ENCODE results near the gene MPHOSPH8.

MPHOSPH8 gene

GRCh38 chr13:19633479-19634255, at the start of gene MPHOSPH8:
MPHOSPH8 (plus strand) TSS chr13:19633659; CDS start chr13:19633749, 90 bp downstream.
- no peaks in the 10 kb centered on the region for H3K27me3 ChIP-seq (ENCODE audit: control insufficient read depth, low read length)
- no peaks in the 10 kb centered on the region for H3K9me2 ChIP-seq (replicated peaks; ENCODE audit: control insufficient read depth, low read length)
- peaks cover 3% of the 10 kb centered on the region; the same call in 1 of the 2 replicates for H4K20me1 ChIP-seq (ENCODE audit: control insufficient read depth, insufficient read depth, low read depth, low read length)
- 0 out of 2 replicates have a peak, but pooled peaks cover 4% of the 10 kb centered on the region for H3F3A ChIP-seq (ENCODE audit: control insufficient read depth, insufficient read depth)
- peaks cover 14% of the 10 kb centered on the region; the same call in 1 of the 2 replicates for H3K36me3 ChIP-seq (ENCODE audit: control insufficient read depth, low read length)
- TF ChIP-seq, protein P1, sequence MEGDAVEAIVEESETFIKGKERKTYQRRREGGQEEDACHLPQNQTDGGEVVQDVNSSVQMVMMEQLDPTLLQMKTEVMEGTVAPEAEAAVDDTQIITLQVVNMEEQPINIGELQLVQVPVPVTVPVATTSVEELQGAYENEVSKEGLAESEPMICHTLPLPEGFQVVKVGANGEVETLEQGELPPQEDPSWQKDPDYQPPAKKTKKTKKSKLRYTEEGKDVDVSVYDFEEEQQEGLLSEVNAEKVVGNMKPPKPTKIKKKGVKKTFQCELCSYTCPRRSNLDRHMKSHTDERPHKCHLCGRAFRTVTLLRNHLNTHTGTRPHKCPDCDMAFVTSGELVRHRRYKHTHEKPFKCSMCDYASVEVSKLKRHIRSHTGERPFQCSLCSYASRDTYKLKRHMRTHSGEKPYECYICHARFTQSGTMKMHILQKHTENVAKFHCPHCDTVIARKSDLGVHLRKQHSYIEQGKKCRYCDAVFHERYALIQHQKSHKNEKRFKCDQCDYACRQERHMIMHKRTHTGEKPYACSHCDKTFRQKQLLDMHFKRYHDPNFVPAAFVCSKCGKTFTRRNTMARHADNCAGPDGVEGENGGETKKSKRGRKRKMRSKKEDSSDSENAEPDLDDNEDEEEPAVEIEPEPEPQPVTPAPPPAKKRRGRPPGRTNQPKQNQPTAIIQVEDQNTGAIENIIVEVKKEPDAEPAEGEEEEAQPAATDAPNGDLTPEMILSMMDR (IDR thresholded peaks at IDR 0.05; ENCODE audit: low read depth, low read length, poor library complexity, severe bottlenecking), result no peak
- H3K4me3 ChIP-seq (ENCODE audit: low read length), result peak within 1 kb of the TSS; percentile 89
- no peaks in the 10 kb centered on the region for H3K9me3 ChIP-seq (ENCODE audit: control insufficient read depth, insufficient read depth, low read length)
- peaks cover 52% of the 10 kb centered on the region for H3K79me2 ChIP-seq (ENCODE audit: control insufficient read depth, low read length)
- peak within 1 kb of the TSS; percentile 35; the same call in 1 of the 2 replicates for H3K27ac ChIP-seq (ENCODE audit: low read depth, low read length)
- peak within 1 kb of the TSS; percentile 69 for H3K4me2 ChIP-seq (ENCODE audit: low read length)
- H3K4me1 ChIP-seq (ENCODE audit: control insufficient read depth, low read length), result peaks cover 20% of the 10 kb centered on the region

GRCh38 chr13:19586904-19587634, 46.4 kb upstream of the MPHOSPH8 start:
- peak overlapping the region; percentile 71 for H3K4me2 ChIP-seq (ENCODE audit: low read length)
- no peaks in the 10 kb centered on the region for H3K79me2 ChIP-seq (ENCODE audit: control insufficient read depth, low read length)
- H3K27me3 ChIP-seq (ENCODE audit: control insufficient read depth, low read length), result no peaks in the 10 kb centered on the region; the same call in 1 of the 2 replicates
- H4K20me1 ChIP-seq (ENCODE audit: control insufficient read depth, insufficient read depth, low read depth, low read length), result no peaks in the 10 kb centered on the region
- peak overlapping the region; percentile 50 for H3K27ac ChIP-seq (ENCODE audit: low read depth, low read length)
- TF ChIP-seq, protein P1 (IDR thresholded peaks at IDR 0.05; ENCODE audit: low read depth, low read length, poor library complexity, severe bottlenecking), result no peak
- TF ChIP-seq EZH2phosphoT487 (IDR thresholded peaks at IDR 0.05; ENCODE audit: borderline replicate concordance, low read length), result no peak
- H3F3A ChIP-seq (ENCODE audit: control insufficient read depth, insufficient read depth), result peaks cover 3% of the 10 kb centered on the region; the same call in 1 of the 2 replicates
- no peaks in the 10 kb centered on the region for H3K9me2 ChIP-seq (replicated peaks; ENCODE audit: control insufficient read depth, low read length)
- peaks cover 16% of the 10 kb centered on the region for H3K4me1 ChIP-seq (ENCODE audit: control insufficient read depth, low read length)
- H3K9me3 ChIP-seq (ENCODE audit: control insufficient read depth, insufficient read depth, low read length), result peaks cover 9% of the 10 kb centered on the region; the same call in 1 of the 2 replicates
- H3K36me3 ChIP-seq (ENCODE audit: control insufficient read depth, low read length), result no peaks in the 10 kb centered on the region
- peak overlapping the region; percentile 70 for H3K4me3 ChIP-seq (ENCODE audit: low read length)

DNA sequence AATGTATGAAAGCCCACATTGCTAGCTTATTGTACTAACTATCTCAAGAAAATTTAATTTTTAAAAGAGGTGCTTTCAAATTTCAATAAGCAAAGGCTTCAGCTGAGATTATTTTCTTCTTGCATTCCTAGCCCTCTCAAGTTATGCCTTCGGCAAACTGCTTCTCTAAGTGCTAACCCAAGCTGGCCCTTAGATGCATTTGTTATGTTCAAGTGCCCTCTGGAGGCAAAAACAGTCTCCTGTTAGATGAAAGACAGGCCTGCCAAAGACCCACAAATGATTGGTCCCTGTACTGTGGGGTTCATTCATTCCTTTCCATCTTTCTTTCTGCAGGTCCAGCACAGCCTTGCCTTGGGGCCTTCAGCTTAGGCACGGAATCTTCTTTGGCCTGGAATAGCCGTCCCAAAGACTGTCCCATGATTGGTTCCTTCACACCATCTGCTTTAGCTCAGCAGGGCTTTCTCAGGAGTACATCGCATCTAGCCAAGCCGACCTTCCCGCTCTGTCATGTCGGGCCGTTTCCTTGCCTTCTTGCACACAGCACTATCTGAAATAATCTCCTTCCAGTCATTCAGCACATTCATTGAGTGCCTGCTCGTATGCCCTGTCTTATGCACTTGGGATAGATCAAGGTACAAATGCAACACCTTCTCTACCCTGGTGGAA, 45.7 kb upstream of the MPHOSPH8 start:
- Histone ChIP-seq H3K36me3 (ENCODE audit: control insufficient read depth, low read length) (no peaks in the 10 kb centered on the region), H4K20me1 (ENCODE audit: control insufficient read depth, insufficient read depth, low read depth, low read length) (no peaks in the 10 kb centered on the region), H3K4me3 (ENCODE audit: low read length) (peak overlapping the region; percentile 70), H3K4me2 (ENCODE audit: low read length) (peak overlapping the region; percentile 71), H3F3A (ENCODE audit: control insufficient read depth, insufficient read depth) (peaks cover 3% of the 10 kb centered on the region; the same call in 1 of the 2 replicates), H3K79me2 (ENCODE audit: control insufficient read depth, low read length) (no peaks in the 10 kb centered on the region), H3K9me3 (ENCODE audit: control insufficient read depth, insufficient read depth, low read length) (peaks cover 9% of the 10 kb centered on the region; the same call in 1 of the 2 replicates), H3K9me2 (replicated peaks; ENCODE audit: control insufficient read depth, low read length) (no peaks in the 10 kb centered on the region), H3K4me1 (ENCODE audit: control insufficient read depth, low read length) (peaks cover 16% of the 10 kb centered on the region), H3K27me3 (ENCODE audit: control insufficient read depth, low read length) (no peaks in the 10 kb centered on the region; the same call in 1 of the 2 replicates), H3K27ac (ENCODE audit: low read depth, low read length) (peak overlapping the region; percentile 50)
- TF ChIP-seq, protein P1 (IDR thresholded peaks at IDR 0.05; ENCODE audit: low read depth, low read length, poor library complexity, severe bottlenecking), result peak; percentile 84
- TF ChIP-seq EZH2phosphoT487 (IDR thresholded peaks at IDR 0.05; ENCODE audit: borderline replicate concordance, low read length), result no peak

Data from DOHH2 (cell line).